IPS-20b (cell line): ENCODE measurements around the gene P2RX7.

Experiments
- H3K27ac ChIP-seq: one replicate; pipeline ENCODE4 v1.5.1; 2013; ENCODE audit warnings: low read length
- H3K27me3 ChIP-seq: 2 replicates; pipeline ENCODE4 v1.6.1; 2013; ENCODE audit warnings: mild to moderate bottlenecking, low read length, inconsistent platforms; ENCODE audit not compliant: insufficient read depth
- H3K36me3 ChIP-seq: 2 replicates; pipeline ENCODE4 v1.6.1; 2013; ENCODE audit warnings: low read depth, mild to moderate bottlenecking, inconsistent platforms, low read length, moderate library complexity; ENCODE audit not compliant: insufficient read depth
- H3K4me1 ChIP-seq: 2 replicates; pipeline ENCODE4 v1.6.1; 2013; ENCODE audit warnings: mild to moderate bottlenecking, control low read depth, inconsistent platforms, low read length, moderate library complexity; ENCODE audit not compliant: insufficient read depth
- H3K4me3 ChIP-seq: 2 replicates; pipeline ENCODE4 v1.5.1; 2013; ENCODE audit warnings: mild to moderate bottlenecking, low read length, inconsistent platforms
- H3K9ac ChIP-seq: 2 replicates; pipeline ENCODE4 v1.6.1; 2013; ENCODE audit warnings: low read depth, mild to moderate bottlenecking, inconsistent platforms, low read length, moderate library complexity
- H3K9me3 ChIP-seq: 2 replicates; pipeline ENCODE4 v1.6.1; 2013; ENCODE audit warnings: mild to moderate bottlenecking, low read depth, low read length, inconsistent platforms; ENCODE audit not compliant: insufficient read depth

P2RX7 gene

GRCh38 chr12:121114019-121114639 is 18.5 kb upstream of the P2RX7 start:
- Histone ChIP-seq H3K9ac (no peak overlapping the region), H3K9me3 (no peaks in the 10 kb centered on the region), H3K27me3 (no peaks in the 10 kb centered on the region), H3K36me3 (no peaks in the 10 kb centered on the region), H3K4me3 (no peak overlapping the region), H3K4me1 (no peaks in the 10 kb centered on the region), H3K27ac (no peak overlapping the region)

- H3K9me3 ChIP-seq = no peaks in the 10 kb centered on the region
- H3K36me3 ChIP-seq = no peaks in the 10 kb centered on the region
- H3K27ac ChIP-seq = no peak overlapping the region
- H3K4me3 ChIP-seq = no peak overlapping the region
- no peak overlapping the region for H3K9ac ChIP-seq
- no peaks in the 10 kb centered on the region for H3K27me3 ChIP-seq
- no peaks in the 10 kb centered on the region for H3K4me1 ChIP-seq
Observed at GRCh38 chr12:121114806-121115205, 17.9 kb upstream of the P2RX7 start.

GRCh38 chr12:121115530-121115929 is 17.1 kb upstream of the P2RX7 start:
- Histone ChIP-seq H3K9ac (no peak overlapping the region), H3K4me1 (no peaks in the 10 kb centered on the region), H3K36me3 (no peaks in the 10 kb centered on the region), H3K27me3 (no peaks in the 10 kb centered on the region), H3K9me3 (no peaks in the 10 kb centered on the region), H3K27ac (no peak overlapping the region), H3K4me3 (no peak overlapping the region)

GRCh38 chr12:121116318-121117225 is 16.1 kb upstream of the P2RX7 start:
- H3K27ac ChIP-seq = no peak overlapping the region
- H3K27me3 ChIP-seq = no peaks in the 10 kb centered on the region; the same call in 1 of the 2 replicates
- H3K4me1 ChIP-seq = no peaks in the 10 kb centered on the region
- no peaks in the 10 kb centered on the region for H3K36me3 ChIP-seq
- no peaks in the 10 kb centered on the region for H3K9me3 ChIP-seq
- H3K9ac ChIP-seq = no peak overlapping the region
- H3K4me3 ChIP-seq = no peak overlapping the region

GRCh38 chr12:121117226-121117777 is 15.4 kb upstream of the P2RX7 start:
- Histone ChIP-seq H3K9me3 (no peaks in the 10 kb centered on the region), H3K36me3 (no peaks in the 10 kb centered on the region), H3K4me3 (no peak overlapping the region), H3K27ac (no peak overlapping the region), H3K9ac (no peak overlapping the region), H3K4me1 (no peaks in the 10 kb centered on the region), H3K27me3 (no peaks in the 10 kb centered on the region; the same call in 1 of the 2 replicates)

- H3K9ac ChIP-seq = no peak overlapping the region
- H3K9me3 ChIP-seq = no peaks in the 10 kb centered on the region
- H3K27ac ChIP-seq = no peak overlapping the region
- H3K4me1 ChIP-seq = no peaks in the 10 kb centered on the region
- H3K36me3 ChIP-seq = no peaks in the 10 kb centered on the region
- no peak overlapping the region for H3K4me3 ChIP-seq
- H3K27me3 ChIP-seq = no peaks in the 10 kb centered on the region; the same call in 1 of the 2 replicates
Observed at GRCh38 chr12:121120323-121120722, 12.4 kb upstream of the P2RX7 start.

- Histone ChIP-seq H3K27me3 (no peaks in the 10 kb centered on the region; the same call in 1 of the 2 replicates), H3K4me1 (no peaks in the 10 kb centered on the region), H3K27ac (no peak overlapping the region), H3K9me3 (no peaks in the 10 kb centered on the region), H3K9ac (no peak overlapping the region), H3K36me3 (no peaks in the 10 kb centered on the region), H3K4me3 (no peak overlapping the region)
Observed at GRCh38 chr12:121120989-121121755, 11.5 kb upstream of the P2RX7 start.

- H3K4me3 ChIP-seq = no peak overlapping the region
Observed at GRCh38 chr12:121121805-121122204, 10.9 kb upstream of the P2RX7 start.

GRCh38 chr12:121123488-121123887 is 9.2 kb upstream of the P2RX7 start:
- no peaks in the 10 kb centered on the region for H3K4me1 ChIP-seq

More at GRCh38 chr12:121121805-121122204, 10.9 kb upstream of the P2RX7 start:
- no peaks in the 10 kb centered on the region for H3K4me1 ChIP-seq
- H3K27me3 ChIP-seq = no peaks in the 10 kb centered on the region; the same call in 1 of the 2 replicates
- no peaks in the 10 kb centered on the region for H3K9me3 ChIP-seq
- H3K27ac ChIP-seq = no peak overlapping the region
- no peaks in the 10 kb centered on the region for H3K36me3 ChIP-seq
- H3K9ac ChIP-seq = no peak overlapping the region

GRCh38 chr12:121124402-121125109 is 8.1 kb upstream of the P2RX7 start:
- Histone ChIP-seq H3K9me3 (no peaks in the 10 kb centered on the region), H3K27me3 (no peaks in the 10 kb centered on the region; the same call in 1 of the 2 replicates), H3K4me1 (no peaks in the 10 kb centered on the region), H3K9ac (no peak overlapping the region), H3K36me3 (no peaks in the 10 kb centered on the region), H3K27ac (no peak overlapping the region), H3K4me3 (no peak overlapping the region)

More at GRCh38 chr12:121123488-121123887, 9.2 kb upstream of the P2RX7 start:
- Histone ChIP-seq H3K36me3 (no peaks in the 10 kb centered on the region), H3K4me3 (no peak overlapping the region), H3K9ac (no peak overlapping the region), H3K9me3 (no peaks in the 10 kb centered on the region), H3K27me3 (no peaks in the 10 kb centered on the region; the same call in 1 of the 2 replicates), H3K27ac (no peak overlapping the region)

GRCh38 chr12:121127501-121127900 is 5.2 kb upstream of the P2RX7 start:
- H3K27ac ChIP-seq = no peak overlapping the region
- H3K36me3 ChIP-seq = no peaks in the 10 kb centered on the region
- no peaks in the 10 kb centered on the region for H3K9me3 ChIP-seq
- no peak overlapping the region for H3K4me3 ChIP-seq
- H3K9ac ChIP-seq = no peak overlapping the region
- no peaks in the 10 kb centered on the region for H3K27me3 ChIP-seq
- H3K4me1 ChIP-seq = no peaks in the 10 kb centered on the region
